BJ (cell line): Measurements from ENCODE around the gene TRPC3. TPM values are rescaled to one million over a fixed set of nuclear protein-coding genes. Genes with fewer than 3 reads are reported as not detected.

ENCODE experiments used
- CTCF ChIA-PET: fragments of 350-600 bp; formaldehyde crosslinking; extraction: SDS; loops from one replicate; lab custom pipeline; 2021; ENCODE audit warnings: antibody characterized with exemption, inconsistent platforms; lab: Yijun Ruan, JAX
- POLR2A ChIA-PET: fragments of 300-600 bp; sonication (Branson Sonifier 250); formaldehyde crosslinking; extraction: SDS; loops from one replicate; lab custom pipeline; 2021; ENCODE audit warnings: antibody characterized with exemption; lab: Charles Lee
- DNase-seq: peaks from one replicate; pipeline ENCODE4 v3.0.0-alpha.2; 2011; ENCODE audit warnings: low read depth
- H3K27me3 ChIP-seq: 2 replicates; pipeline ENCODE4 v1.6.0; 2011; ENCODE audit warnings: low read length; ENCODE audit not compliant: control insufficient read depth, insufficient read depth
- H3K36me3 ChIP-seq: 2 replicates; pipeline ENCODE4 v1.5.1; 2011; ENCODE audit warnings: low read length; ENCODE audit not compliant: control insufficient read depth, insufficient read depth
- H3K4me3 ChIP-seq: 2 replicates; pipeline ENCODE4 v1.5.1; 2011; ENCODE audit warnings: low read depth, mild to moderate bottlenecking, control low read depth, low read length
- polyA plus RNA-seq: library from polyadenylated mRNA; depleted of rRNA; stranded (reverse); fragments of >200 nt; gene quantifications from 2 replicates; pipeline ENCODE4 v1.2.3, GENCODE V29; 2011
- TF ChIP-seq, protein P1 (sequence below): IDR thresholded peaks from 2 replicates; pipeline ENCODE4 v1.5.1; 2011; ENCODE audit warnings: low read depth, mild to moderate bottlenecking, control low read depth, inconsistent platforms, low read length, moderate library complexity; ENCODE audit not compliant: insufficient read depth

Gene TRPC3
- polyA plus RNA-seq, 1 experiment, result 0.43 TPM

DNA sequence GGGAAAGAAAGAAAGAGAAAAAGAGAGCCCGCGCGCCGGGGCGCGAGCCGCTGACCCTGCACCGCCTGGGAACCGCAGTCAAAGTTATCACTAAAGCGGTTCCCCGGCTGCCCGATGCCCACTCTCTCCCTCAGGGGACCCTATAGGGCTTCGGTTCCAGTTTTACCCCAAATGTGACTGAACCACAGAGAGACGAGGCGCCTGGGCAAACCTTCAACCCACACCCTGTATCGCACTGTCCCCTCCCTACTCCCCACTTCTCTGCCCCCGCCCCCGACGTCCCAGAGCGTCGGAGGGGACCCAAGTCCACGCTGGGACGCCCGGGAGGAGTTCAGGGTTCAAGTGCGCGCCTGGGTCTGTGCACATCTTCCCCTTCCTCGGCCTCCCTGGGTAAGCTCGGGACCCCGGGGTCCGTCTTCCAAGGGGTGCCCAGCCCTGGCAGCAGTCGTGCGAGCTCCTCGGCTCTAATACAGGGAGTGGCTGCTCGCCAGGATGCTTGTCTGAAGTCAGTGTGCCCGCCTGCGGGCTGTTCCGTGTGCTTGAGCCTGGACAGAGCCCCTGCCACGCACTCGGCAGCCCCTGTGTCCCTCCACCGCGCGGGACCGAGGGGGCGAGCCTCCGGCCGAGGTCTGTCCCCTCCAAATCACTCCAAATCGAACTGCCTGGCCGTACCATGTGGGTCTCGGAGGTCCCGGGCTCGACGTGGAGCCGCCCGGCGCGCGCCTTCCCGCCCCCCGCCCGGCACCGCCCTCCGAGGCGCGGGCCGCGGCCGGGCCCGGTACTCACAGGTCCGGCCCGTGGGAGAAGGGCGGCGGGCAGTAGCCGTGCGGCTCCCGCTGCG is 960 bp downstream of the TRPC3 start:
- DNase-seq, result no peak
- POLR2A ChIA-PET, result no interaction called here
- TF ChIP-seq, protein P1, sequence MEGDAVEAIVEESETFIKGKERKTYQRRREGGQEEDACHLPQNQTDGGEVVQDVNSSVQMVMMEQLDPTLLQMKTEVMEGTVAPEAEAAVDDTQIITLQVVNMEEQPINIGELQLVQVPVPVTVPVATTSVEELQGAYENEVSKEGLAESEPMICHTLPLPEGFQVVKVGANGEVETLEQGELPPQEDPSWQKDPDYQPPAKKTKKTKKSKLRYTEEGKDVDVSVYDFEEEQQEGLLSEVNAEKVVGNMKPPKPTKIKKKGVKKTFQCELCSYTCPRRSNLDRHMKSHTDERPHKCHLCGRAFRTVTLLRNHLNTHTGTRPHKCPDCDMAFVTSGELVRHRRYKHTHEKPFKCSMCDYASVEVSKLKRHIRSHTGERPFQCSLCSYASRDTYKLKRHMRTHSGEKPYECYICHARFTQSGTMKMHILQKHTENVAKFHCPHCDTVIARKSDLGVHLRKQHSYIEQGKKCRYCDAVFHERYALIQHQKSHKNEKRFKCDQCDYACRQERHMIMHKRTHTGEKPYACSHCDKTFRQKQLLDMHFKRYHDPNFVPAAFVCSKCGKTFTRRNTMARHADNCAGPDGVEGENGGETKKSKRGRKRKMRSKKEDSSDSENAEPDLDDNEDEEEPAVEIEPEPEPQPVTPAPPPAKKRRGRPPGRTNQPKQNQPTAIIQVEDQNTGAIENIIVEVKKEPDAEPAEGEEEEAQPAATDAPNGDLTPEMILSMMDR, result no peak
- H3K4me3 ChIP-seq, result peak overlapping the region; percentile 59
- H3K36me3 ChIP-seq, result no peaks in the 10 kb centered on the region
- CTCF ChIA-PET, result interaction anchor here (0.7 to 3.6 kb wide), 8 partner anchors 9 to 627 kb away, joined by 3 to 18 read pairs (median 4); no protein-coding TSS in a partner anchor
- no peaks in the 10 kb centered on the region for H3K27me3 ChIP-seq

DNA sequence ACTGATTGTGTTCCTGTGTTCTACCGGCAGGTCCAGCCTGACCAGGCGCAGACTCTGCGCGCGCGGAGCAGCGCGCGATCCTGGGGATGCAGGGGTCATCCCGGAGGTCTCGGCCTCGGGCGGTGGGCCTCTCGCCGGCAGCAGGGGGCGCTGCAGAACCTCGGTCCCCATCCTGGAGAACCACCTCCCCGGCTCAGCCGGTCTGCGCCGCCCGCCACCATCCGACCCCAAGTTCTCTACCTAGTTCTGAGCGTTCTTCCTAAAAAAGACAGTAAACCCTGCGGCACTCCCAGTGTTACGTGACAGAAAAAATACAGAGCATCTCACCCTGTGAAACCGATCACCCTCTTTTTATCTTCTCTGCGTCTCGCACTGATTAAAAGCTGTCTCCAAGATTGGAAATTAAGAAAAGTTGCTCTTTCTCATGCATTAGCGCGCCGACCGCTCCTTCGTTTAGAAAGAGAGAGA is 1.6 kb downstream of the TRPC3 start:
- Histone ChIP-seq H3K27me3 (no peaks in the 10 kb centered on the region), H3K4me3 (peak overlapping the region; percentile 59), H3K36me3 (no peaks in the 10 kb centered on the region)
- peak; percentile 19 for DNase-seq
- ChIA-PET CTCF (interaction anchor here (0.7 to 3.6 kb wide), 12 partner anchors 9 to 628 kb away, joined by 3 to 18 read pairs (median 4); no protein-coding TSS in a partner anchor), POLR2A (no interaction called here)
- TF ChIP-seq, protein P1, result peak; percentile 91

DNA sequence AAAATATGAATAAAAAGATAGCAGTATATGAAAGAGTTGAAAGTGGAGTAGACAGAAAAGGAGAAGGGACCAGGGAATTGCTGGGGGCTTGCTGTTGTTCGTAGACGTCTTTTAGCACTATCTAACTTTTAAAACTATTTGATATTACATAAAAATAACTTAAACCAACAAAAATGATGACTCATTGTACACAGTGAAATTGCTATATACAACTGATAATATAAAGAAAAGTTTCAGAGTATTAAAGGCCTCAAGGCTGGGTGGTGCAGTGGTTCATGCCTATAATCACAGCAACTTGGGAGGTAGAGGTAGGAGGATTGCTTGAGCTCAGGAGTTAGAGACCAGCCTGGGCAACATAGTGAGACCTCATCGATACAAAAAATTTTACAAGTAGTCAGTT is 5.2 kb downstream of the TRPC3 start:
- ChIA-PET CTCF (interaction anchor here (1.2 kb wide), 1 partner anchor 14 kb away, joined by 4 read pairs; no protein-coding TSS in a partner anchor), POLR2A (no interaction called here)
- Histone ChIP-seq H3K36me3 (no peaks in the 10 kb centered on the region), H3K4me3 (no peak overlapping the region), H3K27me3 (no peaks in the 10 kb centered on the region)
- DNase-seq, result no peak
- TF ChIP-seq, protein P1, result no peak

DNA sequence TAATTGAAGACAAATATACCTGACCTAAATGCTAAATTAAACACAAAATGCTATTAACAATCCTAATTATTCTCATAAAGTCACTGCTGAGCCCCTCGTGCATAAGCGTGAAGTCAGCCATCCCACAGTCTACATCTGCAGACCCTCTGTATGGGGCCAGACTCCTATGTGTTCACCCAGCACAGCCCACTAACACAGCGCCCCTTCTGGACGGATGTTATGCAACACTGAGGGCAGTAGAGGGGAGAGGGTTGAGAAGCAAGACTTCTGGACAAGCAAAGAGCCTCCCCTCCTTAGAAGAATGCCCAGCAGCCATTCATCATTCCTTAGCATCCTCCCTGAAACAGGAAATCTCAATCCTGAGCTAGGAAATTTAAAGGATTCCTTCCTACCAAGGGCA is 7.9 kb downstream of the TRPC3 start:
- no peaks in the 10 kb centered on the region for H3K27me3 ChIP-seq
- no peak overlapping the region for H3K4me3 ChIP-seq
- CTCF ChIA-PET, result no interaction called here
- TF ChIP-seq, protein P1, result peak; percentile 21; the same call in 1 of the 2 replicates
- POLR2A ChIA-PET, result no interaction called here
- DNase-seq, result no peak
- no peaks in the 10 kb centered on the region for H3K36me3 ChIP-seq

DNA sequence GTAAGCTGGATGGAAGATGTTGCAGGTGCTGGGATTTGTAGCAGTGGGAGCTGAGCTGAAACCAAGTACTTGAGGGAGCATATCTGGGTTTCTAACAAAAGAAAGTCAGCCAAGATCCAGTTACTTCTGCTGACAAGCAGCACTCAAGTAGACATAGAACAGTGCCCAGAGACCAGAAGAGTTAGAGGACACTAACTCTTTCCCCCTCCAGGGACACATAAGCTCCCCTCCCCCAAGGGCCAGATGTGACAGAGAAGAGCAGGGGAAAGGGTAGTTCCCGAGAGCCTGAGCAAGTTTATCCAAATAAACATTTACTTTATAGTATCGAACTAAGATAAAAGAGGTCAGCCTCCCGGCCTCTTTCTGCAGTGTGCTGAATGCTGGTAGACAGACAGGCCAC is 12.2 kb downstream of the TRPC3 start:
- DNase-seq, result no peak
- Histone ChIP-seq H3K36me3 (no peaks in the 10 kb centered on the region), H3K27me3 (no peaks in the 10 kb centered on the region), H3K4me3 (no peak overlapping the region)
- CTCF ChIA-PET, result interaction anchor here (1.1 kb wide), 1 partner anchor 10 kb away, joined by 4 read pairs; no protein-coding TSS in a partner anchor
- POLR2A ChIA-PET, result no interaction called here
- TF ChIP-seq, protein P1, result no peak
